GM10847 (cell line): ENCODE measurements around the gene ARF6.

ENCODE experiments used
- POLR2A ChIP-seq: IDR thresholded peaks from 2 replicates; pipeline ENCODE4 v1.6.1; 2011; ENCODE audit not compliant: insufficient read length; ENCODE audit errors: extremely low read depth

ARF6 gene

DNA sequence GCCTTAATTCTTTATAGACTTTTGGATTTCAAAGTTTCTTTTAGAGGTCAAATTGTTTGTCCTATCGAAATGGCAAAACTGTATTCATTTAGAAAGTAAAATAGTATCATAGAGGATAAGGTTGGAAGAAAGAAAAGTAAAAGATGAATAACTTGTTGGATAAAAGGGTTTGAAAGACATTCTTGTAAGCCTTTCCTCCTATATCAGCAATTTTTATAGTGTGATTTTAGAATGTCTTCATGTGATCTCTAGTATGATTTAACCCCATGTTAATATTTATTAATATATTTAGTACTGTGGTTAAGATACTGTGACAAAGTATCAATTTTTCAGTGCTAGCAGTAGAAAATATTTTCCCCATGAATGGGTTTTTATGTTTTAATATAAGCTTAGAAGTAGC is 4.5 kb downstream of the ARF6 start:
- no peak for TF ChIP-seq POLR2A

GRCh38 chr14:49897965-49898364 is 5.1 kb downstream of the ARF6 start:
- TF ChIP-seq POLR2A: no peak

- TF ChIP-seq POLR2A: no peak
Observed at GRCh38 chr14:49898485-49898884, 5.6 kb downstream of the ARF6 start.

DNA sequence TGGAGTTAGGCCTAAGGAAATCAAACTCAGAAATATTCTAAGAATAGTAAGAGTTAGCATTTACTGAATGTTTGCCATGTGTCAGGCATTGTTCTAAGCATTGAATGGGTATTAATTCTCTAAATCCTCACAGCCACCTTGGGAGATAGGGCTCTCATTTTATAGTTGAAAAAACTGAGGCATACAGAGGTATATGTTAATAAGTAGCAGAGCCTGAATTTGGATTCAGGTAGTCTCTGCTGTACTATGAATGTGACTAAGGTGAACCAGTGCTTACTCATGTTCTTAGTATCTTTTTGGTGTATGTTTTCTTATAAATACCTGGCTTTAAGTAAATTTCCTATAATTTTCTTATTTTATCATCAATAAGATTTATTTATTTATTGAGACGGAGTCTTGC is 8.1 kb downstream of the ARF6 start:
- TF ChIP-seq POLR2A: no peak

- TF ChIP-seq POLR2A: no peak
Observed at GRCh38 chr14:49904270-49904669, 11.4 kb downstream of the ARF6 start.

DNA sequence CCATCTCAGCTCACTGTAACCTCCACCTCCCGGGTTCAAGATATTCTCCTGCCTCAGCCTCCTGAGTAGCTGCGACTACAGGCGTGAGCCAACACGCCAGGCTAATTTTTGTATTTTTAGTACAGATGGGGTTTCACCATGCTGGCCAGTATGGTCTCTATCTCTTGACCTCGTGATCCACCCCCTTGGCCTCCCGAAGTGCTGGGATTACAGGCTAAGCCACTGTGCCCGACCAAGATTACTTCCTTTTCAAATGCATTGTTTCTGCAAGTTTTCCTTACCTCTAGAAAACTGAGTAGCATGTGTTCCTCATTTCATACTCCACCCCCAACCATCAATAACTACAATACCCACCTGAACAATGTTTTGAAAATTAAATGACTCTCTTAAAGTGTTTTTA is 13.1 kb downstream of the ARF6 start:
- no peak for TF ChIP-seq POLR2A

DNA sequence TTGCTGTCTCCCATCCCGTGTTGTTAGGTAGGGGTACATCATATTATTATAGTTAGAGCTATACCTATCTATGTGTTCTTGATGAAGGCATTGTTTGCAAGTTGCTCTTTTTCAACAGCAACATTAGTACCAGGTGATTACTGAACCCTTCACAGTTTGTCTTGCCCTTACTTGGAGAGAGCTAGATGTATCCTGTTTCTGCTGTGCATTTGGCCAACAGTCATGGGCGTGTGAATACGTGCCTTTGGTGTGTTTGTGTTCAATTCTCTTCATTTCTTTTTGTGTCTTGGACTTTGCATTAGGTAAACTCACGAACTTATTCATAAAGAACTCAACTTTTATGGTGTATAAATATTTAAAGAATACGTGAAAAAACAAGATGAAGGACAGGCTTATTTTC is 14.3 kb downstream of the ARF6 start:
- TF ChIP-seq POLR2A: no peak

- no peak for TF ChIP-seq POLR2A
Observed at GRCh38 chr14:49908433-49908782, 15.5 kb downstream of the ARF6 start.

GRCh38 chr14:49909016-49909415 is 16.1 kb downstream of the ARF6 start:
- TF ChIP-seq POLR2A: no peak

DNA sequence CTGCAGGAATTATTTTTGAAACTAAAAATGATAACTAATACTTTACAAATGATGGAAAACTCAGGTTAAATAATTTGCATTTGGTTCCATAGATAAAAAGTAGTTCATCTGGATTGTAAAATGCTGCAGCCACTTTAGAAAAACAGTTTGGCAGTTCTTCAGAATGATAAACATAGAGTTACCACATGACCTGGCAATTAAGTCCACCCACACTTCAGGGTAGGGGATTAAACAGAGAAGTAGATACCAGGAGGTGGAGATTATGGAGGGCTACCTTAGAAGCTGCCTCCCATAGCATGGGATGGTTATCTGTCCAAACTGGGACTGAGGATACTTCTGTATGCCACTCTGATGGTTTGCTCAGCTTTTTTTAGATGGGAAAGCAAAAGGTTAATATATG is 22.2 kb downstream of the ARF6 start:
- TF ChIP-seq POLR2A: no peak

GRCh38 chr14:49918706-49919105 is 25.8 kb downstream of the ARF6 start:
- no peak for TF ChIP-seq POLR2A

- TF ChIP-seq POLR2A: no peak
Observed at GRCh38 chr14:49919825-49920659, 27.2 kb downstream of the ARF6 start.

- TF ChIP-seq POLR2A: no peak
Observed at GRCh38 chr14:49920935-49921334, 28.1 kb downstream of the ARF6 start.

DNA sequence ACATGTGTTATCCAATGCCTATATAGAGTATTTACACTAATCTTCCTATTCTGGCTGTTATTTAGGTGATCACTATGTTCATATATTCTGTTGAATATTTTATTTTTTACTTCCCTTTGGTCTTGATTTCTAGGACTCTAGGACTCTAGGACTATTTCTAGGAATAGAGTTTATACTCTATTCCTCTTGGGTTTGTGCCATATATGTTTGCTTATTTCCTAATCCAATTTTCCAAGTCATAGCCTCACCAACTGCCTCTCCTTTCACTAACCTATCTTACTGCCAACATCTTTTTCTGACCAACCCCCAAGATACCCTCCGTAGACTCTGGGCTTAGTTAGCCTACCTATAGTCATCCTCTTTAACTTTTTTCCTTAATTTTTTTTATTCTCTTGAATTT is 28.5 kb downstream of the ARF6 start:
- TF ChIP-seq POLR2A: no peak

DNA sequence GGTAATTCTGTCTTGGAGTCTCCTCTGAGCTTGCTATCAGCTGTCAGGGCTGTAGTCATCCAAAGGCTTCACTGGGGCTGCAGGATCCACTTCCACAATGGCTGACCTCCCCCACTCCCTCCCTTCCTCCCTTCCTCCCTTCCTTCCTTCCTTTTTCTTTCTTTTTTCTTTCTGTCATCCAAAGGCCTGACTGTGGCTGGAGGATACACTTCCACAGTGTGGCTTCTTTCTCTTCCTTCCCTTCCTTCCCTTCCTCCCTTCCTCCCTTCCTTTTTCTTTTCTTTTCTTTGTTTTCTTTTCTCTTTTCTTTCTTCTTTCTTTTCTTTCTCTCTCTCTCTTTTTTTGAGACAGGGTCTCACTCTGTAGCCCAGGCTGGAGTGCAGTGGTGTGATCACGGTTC is 30.6 kb downstream of the ARF6 start:
- TF ChIP-seq POLR2A: no peak

GRCh38 chr14:49923881-49924280 is 31.0 kb downstream of the ARF6 start:
- TF ChIP-seq POLR2A: no peak

- TF ChIP-seq POLR2A: no peak
Observed at GRCh38 chr14:49924852-49925251, 32.0 kb downstream of the ARF6 start.
